Sigmoid colon (tissue), 4 donors: ENCODE data around the gene SPATC1L.

Experiments
- EP300 ChIP-seq, 4 donors: sonication (generic); formaldehyde crosslinking; IDR thresholded peaks; one replicate each; pipeline ENCODE4 v1.6.1; 2017; ENCODE audit warnings: antibody characterized with exemption in 4 of 4
- POLR2A ChIP-seq, 2 donors: fragments of 450-650 bp; IDR thresholded peaks; one replicate each; pipeline ENCODE4 v1.6.1; 2016; ENCODE audit warnings: antibody characterized with exemption in 2 of 2, mild to moderate bottlenecking in 2 of 2, moderate library complexity in 2 of 2
- TF ChIP-seq, protein P1 (sequence below), 4 experiments: fragments of 450-650 bp in 3 of 4; fragments of 200-600 bp in 1 of 4; IDR thresholded peaks; one replicate each; pipeline ENCODE4 v1.5.1; 2016 to 2019; ENCODE audit warnings: antibody characterized with exemption in 4 of 4, mild to moderate bottlenecking in 3 of 4, moderate library complexity in 2 of 4

DNA sequence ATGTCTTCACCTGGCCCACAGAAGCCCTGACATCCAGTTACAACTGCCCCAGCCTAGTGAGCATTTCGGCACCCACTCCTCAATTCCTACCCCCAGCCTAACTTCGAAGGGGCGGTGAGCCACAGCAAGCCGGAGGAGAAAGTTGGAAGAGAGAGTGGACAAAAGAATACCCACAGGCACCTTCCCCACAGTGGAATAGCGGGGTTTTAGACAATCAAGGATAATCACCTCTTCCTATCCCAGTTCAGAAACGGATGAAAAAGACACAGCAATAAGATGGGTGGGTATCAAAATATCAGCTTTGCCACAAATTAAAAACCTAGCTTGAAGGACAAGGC, 45.6 kb upstream of the SPATC1L start:
- TF ChIP-seq, protein P1, sequence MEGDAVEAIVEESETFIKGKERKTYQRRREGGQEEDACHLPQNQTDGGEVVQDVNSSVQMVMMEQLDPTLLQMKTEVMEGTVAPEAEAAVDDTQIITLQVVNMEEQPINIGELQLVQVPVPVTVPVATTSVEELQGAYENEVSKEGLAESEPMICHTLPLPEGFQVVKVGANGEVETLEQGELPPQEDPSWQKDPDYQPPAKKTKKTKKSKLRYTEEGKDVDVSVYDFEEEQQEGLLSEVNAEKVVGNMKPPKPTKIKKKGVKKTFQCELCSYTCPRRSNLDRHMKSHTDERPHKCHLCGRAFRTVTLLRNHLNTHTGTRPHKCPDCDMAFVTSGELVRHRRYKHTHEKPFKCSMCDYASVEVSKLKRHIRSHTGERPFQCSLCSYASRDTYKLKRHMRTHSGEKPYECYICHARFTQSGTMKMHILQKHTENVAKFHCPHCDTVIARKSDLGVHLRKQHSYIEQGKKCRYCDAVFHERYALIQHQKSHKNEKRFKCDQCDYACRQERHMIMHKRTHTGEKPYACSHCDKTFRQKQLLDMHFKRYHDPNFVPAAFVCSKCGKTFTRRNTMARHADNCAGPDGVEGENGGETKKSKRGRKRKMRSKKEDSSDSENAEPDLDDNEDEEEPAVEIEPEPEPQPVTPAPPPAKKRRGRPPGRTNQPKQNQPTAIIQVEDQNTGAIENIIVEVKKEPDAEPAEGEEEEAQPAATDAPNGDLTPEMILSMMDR (IDR thresholded peaks at IDR 0.05): no peak
- TF ChIP-seq EP300 (IDR thresholded peaks at IDR 0.05) (no peak), POLR2A (IDR thresholded peaks at IDR 0.05) (no peak)
